Measurements from ENCODE around the gene MXD3. TPM values are rescaled to one million over a fixed set of nuclear protein-coding genes. Genes with fewer than 3 reads are reported as not detected.

MXD3 gene
- total and polyA plus RNA-seq, 10 of the 15 experiments (the other 5 are each of a cell fraction or from before 2014, with no cell fraction given), result 0.24 to 29.8 (median 13.5) TPM

DNA sequence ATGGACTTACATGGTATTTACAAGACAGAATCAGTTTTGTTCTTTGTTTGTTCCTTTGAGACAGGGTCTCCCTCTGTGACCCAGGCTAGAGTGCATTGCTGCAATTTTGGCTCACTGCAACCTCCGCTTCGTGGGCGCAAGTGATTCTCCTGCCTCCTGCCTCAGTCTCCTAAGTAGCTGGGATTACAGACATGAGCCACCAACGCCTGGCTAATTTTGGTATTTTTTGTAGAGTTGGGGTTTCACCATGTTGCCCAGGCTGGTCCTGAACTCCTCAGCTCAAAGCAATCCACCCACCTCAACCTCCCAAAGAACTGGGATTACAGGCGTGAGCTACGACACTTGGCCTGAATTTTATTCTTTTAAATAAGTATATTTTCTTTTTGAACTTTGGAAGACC, 35.8 kb downstream of the MXD3 start:
- Histone ChIP-seq H3K4me3 (no peak overlapping the region), H3K9ac (ENCODE audit: control insufficient read depth, insufficient read depth, low read length) (no peak overlapping the region), H3K36me3 (ENCODE audit: control insufficient read depth in 2 of 2, insufficient read depth in 2 of 2, low read length in 1 of 2) (peaks cover 2 to 18% of the 10 kb centered on the region in 2 experiments), H3K9me3 (replicated peaks; ENCODE audit: control insufficient read depth, insufficient read depth, low read length) (no peaks in the 10 kb centered on the region; the same call in 2 of the 3 replicates), H3K4me2 (ENCODE audit: control insufficient read depth, insufficient read depth) (no peak overlapping the region), H3K79me2 (ENCODE audit: control insufficient read depth, insufficient read depth, low read length) (no peaks in the 10 kb centered on the region), H3K27me3 (replicated peaks in 1 of 2; ENCODE audit: control insufficient read depth in 2 of 2, insufficient read depth in 2 of 2, low read length in 1 of 2) (no peaks in the 10 kb centered on the region), H2AFZ (ENCODE audit: control insufficient read depth, low read depth, low read length) (no peak overlapping the region), H3K4me1 (ENCODE audit: control insufficient read depth, insufficient read depth, low read length) (no peaks in the 10 kb centered on the region), H4K20me1 (ENCODE audit: control insufficient read depth, insufficient read depth) (no peaks in the 10 kb centered on the region), H3K27ac (ENCODE audit: control insufficient read depth, insufficient read depth) (no peak overlapping the region)
- 100% methylated on average over 6 of the region's 6 CpGs for WGBS (ENCODE audit: insufficient coverage, insufficient replicate concordance, low lambda C conversion rate, missing lambda C conversion rate)
- DNase-seq (ENCODE audit: low read depth, low spot score) (no peak), ATAC-seq (no peak), FAIRE-seq (no peak)
- TF ChIP-seq, protein P1, sequence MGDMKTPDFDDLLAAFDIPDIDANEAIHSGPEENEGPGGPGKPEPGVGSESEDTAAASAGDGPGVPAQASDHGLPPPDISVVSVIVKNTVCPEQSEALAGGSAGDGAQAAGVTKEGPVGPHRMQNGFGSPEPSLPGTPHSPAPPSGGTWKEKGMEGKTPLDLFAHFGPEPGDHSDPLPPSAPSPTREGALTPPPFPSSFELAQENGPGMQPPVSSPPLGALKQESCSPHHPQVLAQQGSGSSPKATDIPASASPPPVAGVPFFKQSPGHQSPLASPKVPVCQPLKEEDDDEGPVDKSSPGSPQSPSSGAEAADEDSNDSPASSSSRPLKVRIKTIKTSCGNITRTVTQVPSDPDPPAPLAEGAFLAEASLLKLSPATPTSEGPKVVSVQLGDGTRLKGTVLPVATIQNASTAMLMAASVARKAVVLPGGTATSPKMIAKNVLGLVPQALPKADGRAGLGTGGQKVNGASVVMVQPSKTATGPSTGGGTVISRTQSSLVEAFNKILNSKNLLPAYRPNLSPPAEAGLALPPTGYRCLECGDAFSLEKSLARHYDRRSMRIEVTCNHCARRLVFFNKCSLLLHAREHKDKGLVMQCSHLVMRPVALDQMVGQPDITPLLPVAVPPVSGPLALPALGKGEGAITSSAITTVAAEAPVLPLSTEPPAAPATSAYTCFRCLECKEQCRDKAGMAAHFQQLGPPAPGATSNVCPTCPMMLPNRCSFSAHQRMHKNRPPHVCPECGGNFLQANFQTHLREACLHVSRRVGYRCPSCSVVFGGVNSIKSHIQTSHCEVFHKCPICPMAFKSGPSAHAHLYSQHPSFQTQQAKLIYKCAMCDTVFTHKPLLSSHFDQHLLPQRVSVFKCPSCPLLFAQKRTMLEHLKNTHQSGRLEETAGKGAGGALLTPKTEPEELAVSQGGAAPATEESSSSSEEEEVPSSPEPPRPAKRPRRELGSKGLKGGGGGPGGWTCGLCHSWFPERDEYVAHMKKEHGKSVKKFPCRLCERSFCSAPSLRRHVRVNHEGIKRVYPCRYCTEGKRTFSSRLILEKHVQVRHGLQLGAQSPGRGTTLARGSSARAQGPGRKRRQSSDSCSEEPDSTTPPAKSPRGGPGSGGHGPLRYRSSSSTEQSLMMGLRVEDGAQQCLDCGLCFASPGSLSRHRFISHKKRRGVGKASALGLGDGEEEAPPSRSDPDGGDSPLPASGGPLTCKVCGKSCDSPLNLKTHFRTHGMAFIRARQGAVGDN (IDR thresholded peaks at IDR 0.05), result no peak
- TF ChIP-seq ZBED1 (IDR thresholded peaks at IDR 0.05; ENCODE audit: borderline replicate concordance) (no peak), HDAC6 (IDR thresholded peaks at IDR 0.05; ENCODE audit: unreplicated experiment) (no peak), ZNF24 (IDR thresholded peaks at IDR 0.05) (no peak), MYB (IDR thresholded peaks at IDR 0.05; ENCODE audit: borderline replicate concordance, low read depth, low read length) (no peak), ZNF217 (IDR thresholded peaks at IDR 0.05) (no peak)
- TF ChIP-seq, protein P2, sequence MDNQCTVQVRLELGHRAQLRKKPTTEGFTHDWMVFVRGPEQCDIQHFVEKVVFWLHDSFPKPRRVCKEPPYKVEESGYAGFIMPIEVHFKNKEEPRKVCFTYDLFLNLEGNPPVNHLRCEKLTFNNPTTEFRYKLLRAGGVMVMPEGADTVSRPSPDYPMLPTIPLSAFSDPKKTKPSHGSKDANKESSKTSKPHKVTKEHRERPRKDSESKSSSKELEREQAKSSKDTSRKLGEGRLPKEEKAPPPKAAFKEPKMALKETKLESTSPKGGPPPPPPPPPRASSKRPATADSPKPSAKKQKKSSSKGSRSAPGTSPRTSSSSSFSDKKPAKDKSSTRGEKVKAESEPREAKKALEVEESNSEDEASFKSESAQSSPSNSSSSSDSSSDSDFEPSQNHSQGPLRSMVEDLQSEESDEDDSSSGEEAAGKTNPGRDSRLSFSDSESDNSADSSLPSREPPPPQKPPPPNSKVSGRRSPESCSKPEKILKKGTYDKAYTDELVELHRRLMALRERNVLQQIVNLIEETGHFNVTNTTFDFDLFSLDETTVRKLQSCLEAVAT (IDR thresholded peaks at IDR 0.05), result no peak
- TF ChIP-seq, protein P3, sequence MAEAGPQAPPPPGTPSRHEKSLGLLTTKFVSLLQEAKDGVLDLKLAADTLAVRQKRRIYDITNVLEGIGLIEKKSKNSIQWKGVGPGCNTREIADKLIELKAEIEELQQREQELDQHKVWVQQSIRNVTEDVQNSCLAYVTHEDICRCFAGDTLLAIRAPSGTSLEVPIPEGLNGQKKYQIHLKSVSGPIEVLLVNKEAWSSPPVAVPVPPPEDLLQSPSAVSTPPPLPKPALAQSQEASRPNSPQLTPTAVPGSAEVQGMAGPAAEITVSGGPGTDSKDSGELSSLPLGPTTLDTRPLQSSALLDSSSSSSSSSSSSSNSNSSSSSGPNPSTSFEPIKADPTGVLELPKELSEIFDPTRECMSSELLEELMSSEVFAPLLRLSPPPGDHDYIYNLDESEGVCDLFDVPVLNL (IDR thresholded peaks at IDR 0.05; ENCODE audit: low read depth, low read length), result no peak
- POLR2A ChIA-PET, result interaction anchor here (0.7 kb wide), 1 partner anchor 29 kb away, joined by 4 read pairs; no protein-coding TSS in a partner anchor
- CTCF ChIA-PET, result interaction anchor here (0.6 kb wide), 1 partner anchor 342 kb away, joined by 3 read pairs; no protein-coding TSS in a partner anchor
- RAD21 ChIA-PET (ENCODE audit: unreplicated experiment), result no interaction called here
- SMC1A ChIA-PET (ENCODE audit: uncharacterized antibody, unreplicated experiment), result interaction anchor here (0.7 kb wide), 1 partner anchor 162 kb away, joined by 3 read pairs; no protein-coding TSS in a partner anchor
- in situ Hi-C loops (cut with MboI) (no loop called here), intact Hi-C loops (cut with micrococcal nuclease; ENCODE audit: unreplicated experiment) (no loop called here)
- BruUV-seq (replicated peaks), result no TSS peak

All from GM12878 (cell line).